Endometrium (tissue), 2 donors: ENCODE results near the gene CLOCK.

Experiments
- FAIRE-seq: peaks from 2 replicates; lab custom pipeline; 2012; peaks lifted over from hg19 to GRCh38; lab: Jason Lieb, UNC
- donor health status: control.
- donor health status: control.

The CLOCK gene

GRCh38 chr4:55380576-55380975 lies 166.1 kb downstream of the CLOCK start:
- no peak for FAIRE-seq

GRCh38 chr4:55378617-55379467 lies 167.9 kb downstream of the CLOCK start:
- FAIRE-seq, result no peak
